ENCODE measurements around the gene APOH. TPM values are rescaled to one million over a fixed set of nuclear protein-coding genes. Genes with fewer than 3 reads are reported as not detected.

Gene APOH
- total and polyA plus RNA-seq, 2 of the 8 experiments (the other 6 are each of a cell fraction or from before 2014, with no cell fraction given): not detected

DNA sequence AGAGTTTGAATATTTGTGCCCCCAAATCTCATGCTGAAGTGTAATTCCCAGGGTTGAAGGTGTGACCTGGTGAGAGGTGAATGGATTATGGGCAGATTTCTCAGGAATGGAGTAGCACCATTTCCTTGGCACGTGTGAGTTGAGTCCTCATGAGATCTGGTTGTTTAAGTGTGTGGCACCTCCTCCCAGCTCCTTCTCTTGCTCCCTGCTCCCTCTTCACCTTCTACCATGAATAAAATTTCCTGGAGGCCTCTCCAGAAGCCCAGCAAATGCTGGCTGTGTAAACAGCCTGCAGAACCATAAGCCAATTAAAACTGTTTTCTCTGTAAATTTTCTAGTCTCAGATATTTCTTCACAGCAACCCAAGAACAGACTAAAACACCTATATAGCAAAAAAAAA lies 12.6 kb upstream of the APOH start:
- H3K79me2 ChIP-seq (ENCODE audit: control insufficient read depth in 1 of 2, insufficient read depth in 2 of 2, low read length in 2 of 2): no peaks in the 10 kb centered on the region
- DNase-seq (ENCODE audit: low read depth in 1 of 2, low spot score in 2 of 2) (no peak), FAIRE-seq (no peak)
- no peak overlapping the region for H4K5ac ChIP-seq (ENCODE audit: insufficient read length, low read depth, low read length)
- no peak overlapping the region for H3K18ac ChIP-seq (ENCODE audit: extremely low read depth, low read length)
- 67% methylated on average over 1 of the region's 1 CpG; no CpG with 5 or more reads in 1 of the 2 experiments for WGBS, 2 experiments (ENCODE audit: extremely low coverage in 1 of 2, insufficient coverage in 1 of 2, insufficient read length in 1 of 2, insufficient replicate concordance in 2 of 2, low coverage in 1 of 2, low lambda C conversion rate in 2 of 2, missing lambda C conversion rate in 1 of 2)
- H2BK5ac ChIP-seq (ENCODE audit: low read depth, low read length): no peak overlapping the region
- no peaks in the 10 kb centered on the region for H4K20me1 ChIP-seq (replicated peaks in 1 of 2; ENCODE audit: control insufficient read depth in 1 of 2, insufficient read depth in 2 of 2, low read length in 2 of 2)
- no peaks in the 10 kb centered on the region for H3K27me3 ChIP-seq (replicated peaks in 1 of 4; ENCODE audit: control insufficient read depth in 3 of 4, extremely low read depth in 1 of 4, insufficient read depth in 3 of 4, low read length in 3 of 4)
- CTCF ChIA-PET (ENCODE audit: partially characterized antibody): interaction anchor here (0.8 kb wide), 1 partner anchor 432 kb away, joined by 3 read pairs; no protein-coding TSS in a partner anchor
- H3K4me2 ChIP-seq (ENCODE audit: insufficient read depth in 1 of 2, low read depth in 2 of 2, low read length in 2 of 2): no peak overlapping the region
- no peaks in the 10 kb centered on the region for H3K9me3 ChIP-seq (ENCODE audit: insufficient read depth in 2 of 2, low read depth in 1 of 2, low read length in 1 of 2)
- H3K9ac ChIP-seq (replicated peaks in 1 of 4; ENCODE audit: extremely low read depth in 1 of 4, low read depth in 3 of 4, low read length in 3 of 4): no peak overlapping the region
- no peak overlapping the region for H2BK20ac ChIP-seq (ENCODE audit: low read length)
- H3K36me3 ChIP-seq (ENCODE audit: control insufficient read depth in 2 of 4, insufficient read depth in 4 of 4, low read length in 3 of 4): no peaks in the 10 kb centered on the region
- POLR2A ChIA-PET (ENCODE audit: partially characterized antibody): no interaction called here
- no peak overlapping the region for H3K23ac ChIP-seq (ENCODE audit: insufficient read length)
- H3K56ac ChIP-seq (replicated peaks; ENCODE audit: insufficient read length, low read depth, low read length): no peak overlapping the region
- no peak overlapping the region for H2BK120ac ChIP-seq (replicated peaks; ENCODE audit: low read depth, low read length)
- no peak overlapping the region for H4K8ac ChIP-seq (ENCODE audit: extremely low read depth, insufficient read depth, low read length)
- TF ChIP-seq SAP30 (IDR thresholded peaks at IDR 0.05; ENCODE audit: insufficient read depth, insufficient replicate concordance, low read length) (no peak), EZH2 (IDR thresholded peaks at IDR 0.05; ENCODE audit: low read depth, low read length, severe bottlenecking) (no peak), HDAC2 (IDR thresholded peaks at IDR 0.05; ENCODE audit: borderline replicate concordance in 1 of 2, low read depth in 2 of 2, low read length in 2 of 2) (no peak), CBX8 (IDR thresholded peaks at IDR 0.05; ENCODE audit: borderline replicate concordance, low read depth, low read length) (no peak), SIX5 (IDR thresholded peaks at IDR 0.05; ENCODE audit: low read depth, low read length) (no peak), SRF (IDR thresholded peaks at IDR 0.05; ENCODE audit: low read depth, low read length) (no peak), TAF1 (IDR thresholded peaks at IDR 0.05; ENCODE audit: low read depth, low read length) (no peak), HDAC6 (IDR thresholded peaks at IDR 0.05; ENCODE audit: low read depth, low read length) (no peak), KDM5A (IDR thresholded peaks at IDR 0.05; ENCODE audit: low read length) (no peak), POLR2A (IDR thresholded peaks at IDR 0.05; ENCODE audit: control extremely low read depth in 1 of 2, low read depth in 2 of 2, low read length in 2 of 2) (no peak), NRF1 (IDR thresholded peaks at IDR 0.05; ENCODE audit: low read depth, low read length) (no peak)
- H3K4ac ChIP-seq (replicated peaks; ENCODE audit: insufficient read length, low read depth, low read length): no peak overlapping the region
- H3K4me1 ChIP-seq (replicated peaks in 1 of 4; ENCODE audit: control insufficient read depth in 3 of 4, insufficient read depth in 4 of 4, low read length in 3 of 4): no peaks in the 10 kb centered on the region
- H3K27ac ChIP-seq (ENCODE audit: low read depth, low read length): no peak overlapping the region
- peak overlapping the region; percentile 57; the same call in 1 of the 2 replicates for H2AFZ ChIP-seq (ENCODE audit: low read length)
- no peak overlapping the region for H2AK5ac ChIP-seq (ENCODE audit: low read depth, low read length)
- no peak overlapping the region for H3K14ac ChIP-seq (ENCODE audit: insufficient read length)
- H2BK15ac ChIP-seq (ENCODE audit: low read length): no peak overlapping the region
- no peaks in the 10 kb centered on the region for H3K79me1 ChIP-seq (ENCODE audit: low read depth, low read length)
- no peaks in the 10 kb centered on the region for H3K23me2 ChIP-seq (ENCODE audit: low read depth, low read length)
- H4K91ac ChIP-seq (replicated peaks; ENCODE audit: insufficient read length, low read length): no peak overlapping the region
- no peak overlapping the region for H2BK12ac ChIP-seq (ENCODE audit: low read depth, low read length)
- H3K4me3 ChIP-seq (ENCODE audit: extremely low read depth in 1 of 4, insufficient read depth in 2 of 4, low read depth in 3 of 4, low read length in 4 of 4): no peak overlapping the region

Measured in H1 (cell line).